Mesodermal cell (in vitro differentiated cells): ENCODE data around the gene IGHMBP2.

Source experiments
- H3K27ac ChIP-seq: 2 replicates; pipeline ENCODE4 v1.7.0; 2013; ENCODE audit warnings: mild to moderate bottlenecking, low read depth, low read length, moderate library complexity; ENCODE audit not compliant: severe bottlenecking
- H3K36me3 ChIP-seq: 2 replicates; pipeline ENCODE4 v1.7.1; 2013; ENCODE audit warnings: mild to moderate bottlenecking, low read length, moderate library complexity; ENCODE audit not compliant: control insufficient read depth, insufficient read depth
- H3K4me1 ChIP-seq: one replicate; pipeline ENCODE4 v1.7.1; 2013; ENCODE audit warnings: mild to moderate bottlenecking, low read length; ENCODE audit not compliant: insufficient read depth, control insufficient read depth, poor library complexity, severe bottlenecking
- H3K4me3 ChIP-seq: 2 replicates; pipeline ENCODE4 v1.7.0; 2013; ENCODE audit warnings: low read length, control low read depth, mild to moderate bottlenecking; ENCODE audit not compliant: insufficient read depth, poor library complexity, severe bottlenecking; ENCODE audit errors: extremely low read depth
- H3K9me3 ChIP-seq: 2 replicates; pipeline ENCODE4 v1.7.1; 2013; ENCODE audit warnings: mild to moderate bottlenecking, low read length, moderate library complexity; ENCODE audit not compliant: control insufficient read depth
- WGBS, 2 experiments: methylation state at CpG; one replicate each; pipeline ENCODE4 v1.1.5; 2013; ENCODE audit warnings: missing lambda C conversion rate in 2 of 2; ENCODE audit not compliant: insufficient coverage in 2 of 2; 5-methylcytosine and 5-hydroxymethylcytosine counted together

The IGHMBP2 gene

GRCh38 chr11:68908273-68908672, 4.6 kb downstream of the IGHMBP2 start:
- H3K9me3 ChIP-seq, result no peaks in the 10 kb centered on the region
- no peaks in the 10 kb centered on the region for H3K4me1 ChIP-seq
- peaks cover 69% of the 10 kb centered on the region for H3K36me3 ChIP-seq
- H3K27ac ChIP-seq, result no peak overlapping the region
- H3K4me3 ChIP-seq, result no peak overlapping the region
- 100% methylated on average over 1 to 2 of the region's 5 CpGs for WGBS, 2 experiments

- Histone ChIP-seq H3K27ac (no peak overlapping the region), H3K9me3 (no peaks in the 10 kb centered on the region), H3K36me3 (peaks cover 92% of the 10 kb centered on the region), H3K4me1 (no peaks in the 10 kb centered on the region), H3K4me3 (no peak overlapping the region)
- 80 to 87% methylated on average over 6 of the region's 8 CpGs for WGBS, 2 experiments
Observed at GRCh38 chr11:68910965-68911364, 7.3 kb downstream of the IGHMBP2 start.

GRCh38 chr11:68911731-68912130, 8.0 kb downstream of the IGHMBP2 start:
- H3K9me3 ChIP-seq, result no peaks in the 10 kb centered on the region
- no peak overlapping the region for H3K4me3 ChIP-seq
- 94 to 96% methylated on average over 12 of the region's 16 CpGs for WGBS, 2 experiments
- H3K36me3 ChIP-seq, result peaks cover 97% of the 10 kb centered on the region
- H3K4me1 ChIP-seq, result no peaks in the 10 kb centered on the region
- H3K27ac ChIP-seq, result no peak overlapping the region

GRCh38 chr11:68912254-68912653, 8.6 kb downstream of the IGHMBP2 start:
- Histone ChIP-seq H3K9me3 (no peaks in the 10 kb centered on the region), H3K27ac (no peak overlapping the region), H3K4me1 (no peaks in the 10 kb centered on the region), H3K4me3 (no peak overlapping the region), H3K36me3 (peaks cover 96% of the 10 kb centered on the region)
- WGBS, 2 experiments, result 82 to 100% methylated on average over 1 to 2 of the region's 5 CpGs

- WGBS, 2 experiments, result 95 to 100% methylated on average over 3 to 5 of the region's 5 CpGs
- no peak overlapping the region for H3K27ac ChIP-seq
- no peak overlapping the region for H3K4me3 ChIP-seq
- no peaks in the 10 kb centered on the region for H3K4me1 ChIP-seq
- H3K9me3 ChIP-seq, result no peaks in the 10 kb centered on the region
- H3K36me3 ChIP-seq, result peaks cover 95% of the 10 kb centered on the region
Observed at GRCh38 chr11:68913188-68913587, 9.5 kb downstream of the IGHMBP2 start.

- Histone ChIP-seq H3K4me1 (no peaks in the 10 kb centered on the region), H3K27ac (no peak overlapping the region), H3K36me3 (peaks cover 96% of the 10 kb centered on the region), H3K9me3 (no peaks in the 10 kb centered on the region), H3K4me3 (no peak overlapping the region)
- WGBS, 2 experiments, result 97 to 98% methylated on average over 14 of the region's 15 CpGs
Observed at GRCh38 chr11:68914761-68915160, 11.1 kb downstream of the IGHMBP2 start.

- Histone ChIP-seq H3K9me3 (no peaks in the 10 kb centered on the region), H3K4me3 (no peak overlapping the region), H3K36me3 (peaks cover 96% of the 10 kb centered on the region), H3K4me1 (no peaks in the 10 kb centered on the region), H3K27ac (no peak overlapping the region)
- 96 to 98% methylated on average over 11 of the region's 13 CpGs for WGBS, 2 experiments
Observed at GRCh38 chr11:68916439-68916838, 12.7 kb downstream of the IGHMBP2 start.

GRCh38 chr11:68923614-68924013, 19.9 kb downstream of the IGHMBP2 start:
- H3K36me3 ChIP-seq, result peaks cover 99% of the 10 kb centered on the region
- H3K9me3 ChIP-seq, result peaks cover 30% of the 10 kb centered on the region
- no peak overlapping the region for H3K27ac ChIP-seq
- no peaks in the 10 kb centered on the region for H3K4me1 ChIP-seq
- WGBS, 2 experiments, result 92 to 96% methylated on average over 2 to 3 of the region's 3 CpGs
- no peak overlapping the region for H3K4me3 ChIP-seq

GRCh38 chr11:68924073-68924925, 20.6 kb downstream of the IGHMBP2 start:
- Histone ChIP-seq H3K36me3 (peaks cover 100% of the 10 kb centered on the region), H3K4me1 (no peaks in the 10 kb centered on the region)

GRCh38 chr11:68925611-68926010, 21.9 kb downstream of the IGHMBP2 start:
- H3K9me3 ChIP-seq, result peaks cover 30% of the 10 kb centered on the region
- WGBS, 2 experiments, result 95 to 100% methylated on average over 1 to 2 of the region's 3 CpGs
- H3K27ac ChIP-seq, result no peak overlapping the region
- no peaks in the 10 kb centered on the region for H3K4me1 ChIP-seq
- no peak overlapping the region for H3K4me3 ChIP-seq
- H3K36me3 ChIP-seq, result peaks cover 100% of the 10 kb centered on the region

More at GRCh38 chr11:68924073-68924925, 20.6 kb downstream of the IGHMBP2 start:
- H3K4me3 ChIP-seq, result no peak overlapping the region
- 92 to 96% methylated on average over 6 to 9 of the region's 10 CpGs for WGBS, 2 experiments
- peaks cover 30% of the 10 kb centered on the region for H3K9me3 ChIP-seq
- no peak overlapping the region for H3K27ac ChIP-seq
